ENCODE data around the gene ATP4A.

Gene ATP4A

DNA sequence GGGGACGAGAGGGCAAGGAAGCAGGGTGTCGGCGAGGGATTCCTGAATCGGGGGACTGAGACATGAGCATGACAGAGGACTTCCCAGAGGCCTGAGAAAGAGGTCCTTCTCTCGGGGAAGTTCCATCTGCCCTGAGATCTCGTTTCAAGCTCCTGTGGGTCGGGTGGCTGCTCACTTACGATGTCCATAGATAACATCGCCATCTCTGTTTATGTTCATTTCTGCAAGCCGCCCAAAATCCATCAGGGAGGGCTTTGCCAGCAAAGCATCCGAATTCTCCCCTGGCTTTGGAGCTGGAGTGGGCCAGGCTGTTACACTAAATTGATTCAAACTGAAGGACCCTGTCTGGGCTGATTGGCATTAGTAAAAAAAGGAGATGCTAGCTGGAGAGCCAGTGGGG is 55.9 kb downstream of the ATP4A start:
- DNase-seq (ENCODE audit: extremely low read depth in 1 of 2, low read depth in 1 of 2): no peak

DNA sequence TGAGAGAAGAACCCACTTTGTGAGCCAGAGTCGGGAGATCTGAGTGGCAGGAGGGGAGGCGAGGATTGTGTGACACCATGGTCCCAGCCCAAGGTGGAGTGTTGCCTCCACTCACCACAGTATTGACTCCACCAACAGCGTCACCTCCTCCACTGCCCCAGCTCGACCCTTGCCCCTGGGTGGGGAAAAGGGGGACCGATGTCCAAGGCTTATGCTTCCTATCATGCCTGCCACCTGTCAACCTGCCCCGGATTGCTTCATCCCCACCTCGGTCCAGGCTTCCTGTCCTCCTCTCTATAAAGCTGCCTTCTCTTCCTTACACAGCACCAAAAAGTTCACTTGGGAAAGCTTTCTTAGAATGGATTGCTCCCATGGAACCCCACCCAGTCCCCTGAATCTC is 57.4 kb downstream of the ATP4A start:
- no peak for DNase-seq (ENCODE audit: extremely low read depth in 1 of 2, low read depth in 1 of 2)

DNA sequence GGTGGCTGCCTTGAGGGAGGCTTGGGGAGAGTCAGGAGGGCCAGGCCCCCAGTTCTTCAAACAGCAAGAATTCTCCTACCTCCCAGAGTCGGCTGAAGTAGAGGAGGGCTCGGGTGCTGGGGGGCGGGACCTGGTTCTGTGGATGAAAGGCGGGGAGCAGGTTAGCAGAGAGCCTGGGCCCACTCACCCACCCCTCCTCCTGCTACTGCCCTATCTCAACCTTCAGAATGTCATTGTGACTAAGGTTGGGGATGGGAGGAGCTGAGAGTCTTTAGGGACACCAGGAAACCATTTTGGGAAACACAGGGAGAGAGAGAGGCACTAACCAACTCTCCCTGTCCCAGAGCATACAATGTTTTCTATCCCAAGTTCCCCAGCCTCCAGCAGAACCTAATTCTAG is 60.7 kb downstream of the ATP4A start:
- DNase-seq (ENCODE audit: extremely low read depth in 1 of 2, low read depth in 1 of 2): no peak

- no peak for DNase-seq (ENCODE audit: extremely low read depth in 1 of 2, low read depth in 1 of 2)
These were observed 61.8 kb downstream of the ATP4A start for GRCh38 chr19:35501684-35502083.

DNA sequence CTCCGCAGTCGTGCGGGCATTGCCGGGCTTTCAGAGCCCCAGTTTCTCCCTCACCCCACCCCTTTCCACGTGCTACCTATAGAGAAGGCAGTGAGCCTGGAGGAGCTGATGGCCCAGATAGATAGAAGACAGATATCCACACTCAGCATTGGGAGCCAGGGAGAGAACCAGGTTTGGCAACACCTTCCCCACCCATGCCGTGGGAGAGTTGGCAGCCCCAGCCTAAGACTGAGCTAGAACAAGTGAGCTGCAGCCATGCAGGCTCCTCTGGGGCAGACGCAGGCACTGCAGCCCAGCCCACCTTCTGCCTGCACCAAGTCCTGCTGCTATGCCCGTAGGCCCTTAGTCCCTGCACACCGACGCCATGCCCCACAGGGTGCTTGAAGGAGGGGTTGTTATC is 62.8 kb downstream of the ATP4A start:
- DNase-seq (ENCODE audit: extremely low read depth in 1 of 2, low read depth in 1 of 2): no peak
